Endothelial cell of umbilical vein (primary cell): Measurements from ENCODE around the gene SIRPD. TPM values are rescaled to one million over a fixed set of nuclear protein-coding genes. Genes with fewer than 3 reads are reported as not detected.

Source experiments
- BruUV-seq: library from RNA; stranded (reverse); fragments of 400-500 nt; replicated peaks from 2 replicates; lab custom pipeline; 2021; lab: Mats Ljungman, UMichigan
- CTCF ChIA-PET: fragments of 300-600, 350-600 bp; sonication (Branson Sonifier 250); formaldehyde crosslinking; loops from one replicate; lab custom pipeline; 2021; ENCODE audit warnings: antibody characterized with exemption, inconsistent platforms; lab: Charles Lee
- POLR2A ChIA-PET: fragments of 300-600, 350-600 bp; sonication (Branson Sonifier 250); formaldehyde crosslinking; loops from one replicate; lab custom pipeline; 2021; ENCODE audit warnings: antibody characterized with exemption, inconsistent platforms; lab: Charles Lee
- DNase-seq: peaks from one replicate; pipeline ENCODE4 v3.0.0-alpha.2; 2011; ENCODE audit warnings: low read depth, low spot score
- FAIRE-seq: peaks from 2 replicates; lab custom pipeline; 2011; peaks lifted over from hg19 to GRCh38; lab: Jason Lieb, UNC
- H2AFZ ChIP-seq: 2 replicates; pipeline ENCODE4 v1.6.0; 2012; ENCODE audit warnings: low read depth, low read length, control low read depth, inconsistent platforms
- H3K27ac ChIP-seq: 2 replicates; pipeline ENCODE4 v1.5.1; 2011; ENCODE audit warnings: low read depth, mild to moderate bottlenecking, control low read depth, low read length, moderate library complexity; ENCODE audit not compliant: insufficient read depth
- H3K27me3 ChIP-seq, 2 experiments: 2 replicates each; pipeline versions ENCODE4 v1.6.0 to v1.6.1; 2011; ENCODE audit warnings: low read length in 2 of 2, mixed read lengths in 1 of 2; ENCODE audit not compliant: control insufficient read depth in 2 of 2, insufficient read depth in 2 of 2
- H3K36me3 ChIP-seq, 2 experiments: 2 replicates in 1 of 2; 3 replicates in 1 of 2; pipeline ENCODE4 v1.5.1; 2011; ENCODE audit warnings: low read length in 2 of 2, mild to moderate bottlenecking in 1 of 2, moderate library complexity in 1 of 2; ENCODE audit not compliant: control insufficient read depth in 2 of 2, insufficient read depth in 2 of 2; ENCODE audit errors: extremely low read depth in 1 of 2
- H3K4me1 ChIP-seq: 3 replicates; pipeline ENCODE4 v1.5.1; 2011; ENCODE audit warnings: mild to moderate bottlenecking, low read length; ENCODE audit not compliant: control insufficient read depth, insufficient read depth; ENCODE audit errors: extremely low read depth
- H3K4me2 ChIP-seq: 2 replicates; pipeline ENCODE4 v1.6.1; 2011; ENCODE audit warnings: low read length, control low read depth, mixed read lengths; ENCODE audit not compliant: insufficient read depth
- H3K4me3 ChIP-seq, 3 experiments: fragments of 200-600 bp in 1 of 3; sonication (generic), shearing (Covaris generic) in 1 of 3; replicated peaks in 1 of 3; 2 replicates each; pipeline ENCODE4 v1.5.1; 2011 to 2016; ENCODE audit warnings: control low read depth in 3 of 3, low read length in 3 of 3, mild to moderate bottlenecking in 2 of 3, inconsistent platforms in 1 of 3, low read depth in 1 of 3, moderate library complexity in 1 of 3; ENCODE audit not compliant: insufficient read depth in 1 of 3
- H3K79me2 ChIP-seq: 2 replicates; pipeline ENCODE4 v1.6.0; 2012; ENCODE audit warnings: low read length, inconsistent platforms; ENCODE audit not compliant: control insufficient read depth, insufficient read depth
- H3K9ac ChIP-seq: replicated peaks from 2 replicates; pipeline ENCODE3; 2011; ENCODE audit warnings: low read length, control low read depth; ENCODE audit not compliant: insufficient read depth; ENCODE audit errors: extremely low read depth
- H3K9me1 ChIP-seq: replicated peaks from 3 replicates; pipeline ENCODE4 v1.6.0; 2011; ENCODE audit warnings: mild to moderate bottlenecking, low read length; ENCODE audit not compliant: control insufficient read depth, insufficient read depth; ENCODE audit errors: extremely low read depth
- H3K9me3 ChIP-seq: replicated peaks from 2 replicates; pipeline ENCODE4 v1.5.1; 2012; ENCODE audit warnings: low read length, inconsistent platforms; ENCODE audit not compliant: control insufficient read depth, insufficient read depth
- H4K20me1 ChIP-seq: replicated peaks from 2 replicates; pipeline ENCODE3; 2011; ENCODE audit warnings: mild to moderate bottlenecking, low read length; ENCODE audit not compliant: control insufficient read depth, insufficient read depth; ENCODE audit errors: extremely low read depth
- CTCF ChIP-seq, 2 donors: IDR thresholded peaks; 1 replicate in 1 of 2; 2 replicates in 1 of 2; pipeline ENCODE4 v1.5.1; 2011; ENCODE audit warnings: low read length in 2 of 2, mild to moderate bottlenecking in 2 of 2, moderate library complexity in 2 of 2, control low read depth in 1 of 2, inconsistent platforms in 1 of 2, low read depth in 1 of 2; ENCODE audit not compliant: insufficient read depth in 1 of 2; ENCODE audit errors: extremely low read depth in 1 of 2
- EZH2 ChIP-seq: IDR thresholded peaks from 2 replicates; pipeline ENCODE4 v1.6.1; 2012; ENCODE audit warnings: borderline replicate concordance, low read depth, mild to moderate bottlenecking, moderate library complexity, low read length, inconsistent platforms; ENCODE audit not compliant: severe bottlenecking
- FOS ChIP-seq: IDR thresholded peaks from 2 replicates; pipeline ENCODE4 v1.6.1; 2011; ENCODE audit warnings: mild to moderate bottlenecking, low read length, moderate library complexity, borderline replicate concordance; ENCODE audit not compliant: insufficient read depth
- GATA2 ChIP-seq: IDR thresholded peaks from 2 replicates; pipeline ENCODE4 v1.7.0; 2011; ENCODE audit warnings: low read depth, mild to moderate bottlenecking, moderate library complexity, mixed read lengths, low read length; ENCODE audit not compliant: insufficient read length, insufficient read depth
- JUN ChIP-seq: IDR thresholded peaks from 2 replicates; pipeline ENCODE4 v1.6.1; 2011; ENCODE audit warnings: borderline replicate concordance, low read depth; ENCODE audit not compliant: insufficient read length, insufficient read depth
- MAX ChIP-seq: IDR thresholded peaks from 2 replicates; pipeline ENCODE4 v1.6.1; 2011; ENCODE audit not compliant: insufficient read depth, insufficient read length
- MYC ChIP-seq: IDR thresholded peaks from one replicate; pipeline ENCODE4 v1.6.1; 2011; ENCODE audit warnings: mild to moderate bottlenecking, low read depth, low read length
- POLR2A ChIP-seq: IDR thresholded peaks from 2 replicates; pipeline ENCODE4 v1.6.1; 2012; ENCODE audit warnings: low read depth, mild to moderate bottlenecking, control low read depth, low read length
- POLR2AphosphoS5 ChIP-seq: IDR thresholded peaks from 2 replicates; pipeline ENCODE4 v1.6.1; 2012; ENCODE audit warnings: low read depth, mild to moderate bottlenecking, control low read depth, low read length, moderate library complexity; ENCODE audit not compliant: insufficient read depth
- dilution Hi-C: fragments of 300-500 bp; cut with MboI; formaldehyde crosslinking; loops from one replicate; pipeline ENCODE4 v1.15.0; 2019; ENCODE audit warnings: low sequenced_read_pairs; ENCODE audit not compliant: extremely low pct_ligation_motif_present
- intact Hi-C: fragments of 100-400 bp; cut with micrococcal nuclease; formaldehyde crosslinking; loops from one replicate; pipeline ENCODE4 v1.10.0; 2022
- polyA plus RNA-seq, 4 experiments: library from polyadenylated mRNA; depleted of rRNA in 3 of 4; stranded (reverse) in 3 of 4; unstranded in 1 of 4; fragments of >200 nt; gene quantifications; 2 replicates each; pipeline versions ENCODE4 v1.2.1 to v1.2.3, GENCODE V29; 2011 to 2012; ENCODE audit warnings: missing spikeins in 1 of 4
- total RNA-seq: library from RNA; stranded (reverse); gene quantifications from 2 replicates; pipeline ENCODE4 v1.2.3, GENCODE V29; 2021

The SIRPD gene
- total and polyA plus RNA-seq, 2 donors (not counting 3 experiments of a cell fraction or from before 2014, with no cell fraction given) = not detected

- no peak for TF ChIP-seq GATA2
- no peak for TF ChIP-seq MYC
- TF ChIP-seq CTCF (IDR thresholded peaks at IDR 0.05; ENCODE audit: extremely low read depth in 1 of 2, insufficient read depth in 1 of 2, low read depth in 1 of 2, low read length in 2 of 2) = no peak
- no peak for TF ChIP-seq JUN
- TF ChIP-seq EZH2 = no peak
- no peak for TF ChIP-seq POLR2A
- no peak for TF ChIP-seq POLR2AphosphoS5
- TF ChIP-seq MAX = no peak
- TF ChIP-seq FOS = no peak
- H3K27ac ChIP-seq = no peak overlapping the region
- no peak for DNase-seq
- dilution Hi-C loops (no loop called here), intact Hi-C loops (no loop called here)
- no peak overlapping the region for H3K4me2 ChIP-seq
- ChIA-PET CTCF (no interaction called here), POLR2A (no interaction called here)
- no peak for FAIRE-seq
- no peaks in the 10 kb centered on the region for H4K20me1 ChIP-seq
- no peaks in the 10 kb centered on the region for H3K79me2 ChIP-seq
- H3K9me1 ChIP-seq = no peaks in the 10 kb centered on the region
- no peaks in the 10 kb centered on the region for H3K9me3 ChIP-seq
- no peak overlapping the region for H3K4me3 ChIP-seq
- H3K4me1 ChIP-seq = no peaks in the 10 kb centered on the region
- H3K27me3 ChIP-seq = peaks cover 16 to 38% of the 10 kb centered on the region in 2 experiments
- H3K9ac ChIP-seq = no peak overlapping the region
- no TSS peak for BruUV-seq
- H3K36me3 ChIP-seq = no peaks in the 10 kb centered on the region
- H2AFZ ChIP-seq = no peak overlapping the region
Observed at GRCh38 chr20:1517010-1517409, 40.5 kb downstream of the SIRPD start.
